Tibial nerve (tissue), 4 donors: ENCODE measurements around the gene COPG2.

Experiments
- CTCF ChIP-seq, 5 experiments: fragments of 200-600 bp in 3 of 5; fragments of 450-650 bp in 2 of 5; sonication (generic) in 3 of 5; IDR thresholded peaks; one replicate each; pipeline ENCODE4 v1.5.1; 2016 to 2019; ENCODE audit warnings: antibody characterized with exemption in 5 of 5, mild to moderate bottlenecking in 3 of 5, moderate library complexity in 2 of 5
- EP300 ChIP-seq, 2 donors: sonication (generic); formaldehyde crosslinking; IDR thresholded peaks; one replicate each; pipeline ENCODE4 v1.6.1; 2017; ENCODE audit warnings: antibody characterized with exemption in 2 of 2, mild to moderate bottlenecking in 1 of 2
- POLR2A ChIP-seq, 2 donors: fragments of 450-650 bp; IDR thresholded peaks; one replicate each; pipeline ENCODE4 v1.6.1; 2017; ENCODE audit warnings: antibody characterized with exemption in 2 of 2, mild to moderate bottlenecking in 2 of 2, moderate library complexity in 2 of 2

- no peak for TF ChIP-seq CTCF (IDR thresholded peaks at IDR 0.05)
- no peak for TF ChIP-seq EP300 (IDR thresholded peaks at IDR 0.05)
- no peak for TF ChIP-seq POLR2A (IDR thresholded peaks at IDR 0.05)
These were observed 175.2 kb downstream of the COPG2 start for GRCh38 chr7:130493275-130493873.
